ES-I3 (cell line): ENCODE results near the gene PPM1F.

ENCODE experiments used
- H3K36me3 ChIP-seq: 2 replicates; pipeline ENCODE4 v1.6.1; 2013; ENCODE audit warnings: mild to moderate bottlenecking, low read length, control low read depth, moderate library complexity; ENCODE audit not compliant: insufficient read depth
- H3K4me1 ChIP-seq: 2 replicates; pipeline ENCODE4 v1.6.1; 2013; ENCODE audit warnings: mild to moderate bottlenecking, control low read depth, low read length; ENCODE audit not compliant: insufficient read depth
- H3K9ac ChIP-seq: 2 replicates; pipeline ENCODE4 v1.6.1; 2013; ENCODE audit warnings: low read depth, mild to moderate bottlenecking, low read length, moderate library complexity
- H3K9me3 ChIP-seq: 2 replicates; pipeline ENCODE4 v1.6.1; 2013; ENCODE audit warnings: mild to moderate bottlenecking, low read length, moderate library complexity; ENCODE audit not compliant: control insufficient read depth, insufficient read depth

PPM1F gene

DNA sequence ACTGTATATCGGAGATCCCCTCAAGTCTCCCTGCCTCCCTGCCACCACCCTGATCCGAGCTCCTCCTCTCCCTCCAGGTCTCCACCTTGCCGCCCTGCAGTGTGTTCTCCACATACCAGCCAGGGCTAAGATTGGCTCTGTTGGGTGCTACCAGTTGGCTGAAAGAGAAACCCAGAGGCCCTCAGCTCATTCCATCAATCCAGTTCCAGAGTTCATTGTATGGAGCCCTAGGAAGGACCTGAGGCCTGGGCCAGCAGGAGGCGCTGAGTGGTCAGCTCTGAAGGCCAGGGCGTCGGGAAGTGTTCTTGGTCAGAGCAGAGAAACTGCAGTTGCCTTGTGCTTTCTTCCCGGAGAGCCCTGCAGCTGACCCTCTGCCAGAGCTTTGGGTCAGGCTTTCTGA, 32.1 kb upstream of the PPM1F start:
- Histone ChIP-seq H3K36me3 (peaks cover 4% of the 10 kb centered on the region; the same call in 1 of the 2 replicates), H3K9ac (no peak overlapping the region), H3K9me3 (no peaks in the 10 kb centered on the region), H3K4me1 (no peaks in the 10 kb centered on the region)

DNA sequence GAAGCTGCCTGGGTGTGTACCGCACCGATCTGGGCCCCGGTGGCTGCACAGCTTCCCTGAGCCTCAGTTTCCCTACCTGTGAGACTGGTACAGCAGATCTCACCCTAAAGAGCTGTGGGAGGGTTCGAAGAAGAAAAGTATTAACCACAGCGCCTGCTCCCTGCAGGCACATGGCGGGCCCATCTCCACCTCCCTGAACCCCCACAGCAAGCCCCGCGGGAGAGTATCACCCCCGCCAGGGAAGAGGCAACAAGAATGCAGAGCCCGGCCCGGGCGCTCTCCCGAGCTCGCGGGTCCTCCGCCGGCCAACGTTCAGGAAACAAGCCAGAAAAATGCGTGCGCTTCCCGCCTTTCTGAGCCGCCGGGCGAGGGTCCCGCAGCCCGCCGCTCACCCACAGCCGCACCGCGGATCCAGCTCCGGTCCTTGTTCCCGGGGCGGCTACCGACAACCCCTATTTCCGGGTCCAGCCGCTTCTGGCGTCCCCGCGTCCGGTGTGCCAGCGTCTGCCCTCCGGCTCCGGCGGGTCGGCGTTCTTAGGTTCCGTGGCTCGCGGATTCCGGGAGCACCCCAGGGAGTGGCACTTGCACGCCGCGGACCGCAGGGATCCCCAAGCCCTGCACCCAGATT, 29.8 kb upstream of the PPM1F start, which contains the start of gene TOP3B:
TOP3B (minus strand) TSS at position 450 of the 628 bp plus-strand sequence. CDS start 7,078 bp downstream, outside the sequence.
- H3K36me3 ChIP-seq, result peaks cover 4% of the 10 kb centered on the region; the same call in 1 of the 2 replicates
- H3K9ac ChIP-seq, result peak within 1 kb of the TSS; percentile 85
- H3K9me3 ChIP-seq, result no peaks in the 10 kb centered on the region
- no peaks in the 10 kb centered on the region for H3K4me1 ChIP-seq

DNA sequence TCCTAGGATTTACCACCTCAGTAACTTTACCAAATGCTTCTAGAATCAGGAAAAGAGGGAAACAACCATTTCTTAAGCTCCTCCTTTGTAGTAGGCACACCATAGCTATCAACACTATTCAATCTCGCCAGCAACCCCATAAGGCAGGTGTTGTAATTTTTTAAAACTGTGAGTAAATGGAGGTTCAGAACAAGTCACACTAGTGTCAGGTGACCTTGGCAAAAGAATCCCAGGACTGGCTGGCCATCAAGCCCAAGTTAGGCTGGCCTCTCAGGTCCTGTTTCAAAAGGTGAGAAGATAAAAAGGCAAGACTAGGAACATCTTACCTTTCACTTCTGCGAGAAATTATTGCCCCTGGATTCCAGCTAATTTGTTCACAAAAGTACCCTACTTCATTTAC, 29.2 kb upstream of the PPM1F start:
- Histone ChIP-seq H3K9me3 (no peaks in the 10 kb centered on the region), H3K9ac (peak overlapping the region; percentile 85), H3K36me3 (peaks cover 4% of the 10 kb centered on the region; the same call in 1 of the 2 replicates), H3K4me1 (no peaks in the 10 kb centered on the region)

DNA sequence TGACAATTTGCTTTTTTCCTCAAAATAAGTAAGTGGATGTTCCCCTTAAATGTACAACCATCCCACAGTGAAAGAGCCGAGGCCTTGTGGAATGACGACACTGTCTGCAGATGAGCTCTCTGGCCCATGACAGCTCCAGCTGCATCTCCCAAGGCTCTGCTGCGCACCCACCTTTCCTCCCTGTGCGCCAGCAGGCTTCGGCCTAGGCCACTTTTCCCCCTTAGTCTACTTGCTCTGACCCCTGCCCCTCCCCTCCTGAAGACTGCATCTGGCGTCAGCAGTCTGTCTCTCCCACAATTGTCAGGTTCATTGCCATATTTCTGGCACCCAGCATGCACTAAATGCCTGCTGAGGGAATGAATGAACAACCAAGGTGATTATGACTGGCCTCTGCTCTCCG, 27.9 kb upstream of the PPM1F start:
- peaks cover 6% of the 10 kb centered on the region; the same call in 1 of the 2 replicates for H3K36me3 ChIP-seq
- H3K9ac ChIP-seq, result no peak overlapping the region
- H3K4me1 ChIP-seq, result no peaks in the 10 kb centered on the region

DNA sequence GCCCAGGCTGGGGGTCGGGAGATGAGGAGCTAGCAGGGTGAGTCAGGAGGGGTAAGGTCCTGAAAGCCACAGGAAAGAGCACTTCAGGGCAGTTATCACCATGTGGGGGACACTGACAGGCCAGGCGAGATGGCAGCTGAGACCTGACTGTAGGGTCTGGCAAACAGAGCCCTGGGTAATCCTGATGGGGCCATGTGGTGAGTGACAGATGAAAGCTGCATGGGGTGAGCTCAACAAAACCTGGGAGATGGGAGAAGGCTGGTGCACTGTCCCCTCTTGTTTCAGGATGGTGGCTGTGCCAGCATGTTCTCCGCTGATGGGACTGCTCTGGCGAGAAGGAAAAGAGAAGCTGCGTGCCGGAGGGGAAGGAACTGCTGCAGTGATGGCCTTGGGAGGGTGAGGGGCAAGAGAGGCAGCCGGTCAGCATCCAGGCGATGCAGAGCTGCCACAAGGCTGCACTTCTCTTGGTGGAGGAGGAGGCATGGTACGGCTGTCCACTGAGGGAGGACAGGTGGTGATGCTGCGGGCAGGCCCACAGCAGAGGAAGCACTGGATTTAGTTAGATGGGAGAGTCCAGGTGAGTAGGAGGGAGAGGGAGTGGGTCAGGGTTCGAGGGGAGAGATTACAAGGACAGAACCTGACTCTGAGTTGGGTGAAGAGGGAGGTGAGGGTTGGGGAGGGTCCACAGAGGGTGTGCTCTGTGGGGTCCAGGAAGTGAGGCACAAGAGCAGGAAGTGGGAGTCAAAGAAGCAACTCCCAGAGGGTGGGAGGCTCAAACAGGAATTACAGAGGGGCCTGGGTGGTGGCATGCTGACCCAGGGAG, 26.1 kb upstream of the PPM1F start:
- peaks cover 9% of the 10 kb centered on the region; the same call in 1 of the 2 replicates for H3K36me3 ChIP-seq

More for the DNA sequence above, 27.9 kb upstream of the PPM1F start:
- no peaks in the 10 kb centered on the region for H3K9me3 ChIP-seq

DNA sequence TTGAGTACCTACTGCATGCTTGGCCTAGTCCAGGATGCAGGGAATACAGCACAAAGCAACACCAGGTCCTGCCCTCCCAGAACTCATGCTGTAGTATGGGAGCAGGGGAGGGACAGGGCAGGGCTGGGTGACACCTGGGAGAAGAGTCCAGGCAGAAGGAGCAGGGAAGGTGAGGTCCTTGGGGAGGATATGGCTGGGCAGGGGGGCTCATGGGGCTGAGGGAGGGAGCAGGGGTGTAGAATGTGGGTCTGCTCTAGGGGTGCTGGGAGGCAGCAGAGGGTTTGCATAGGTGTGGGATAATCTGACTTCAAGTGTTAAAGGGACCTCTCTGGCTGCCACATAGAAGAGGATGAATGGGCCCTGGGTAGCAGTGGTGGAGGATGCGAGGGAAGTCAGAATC, 25.2 kb upstream of the PPM1F start:
- peaks cover 9% of the 10 kb centered on the region; the same call in 1 of the 2 replicates for H3K36me3 ChIP-seq
- no peak overlapping the region for H3K9ac ChIP-seq
- H3K4me1 ChIP-seq, result no peaks in the 10 kb centered on the region
- H3K9me3 ChIP-seq, result no peaks in the 10 kb centered on the region

More for the DNA sequence above, 26.1 kb upstream of the PPM1F start:
- H3K4me1 ChIP-seq, result no peaks in the 10 kb centered on the region
- H3K9me3 ChIP-seq, result no peaks in the 10 kb centered on the region
- H3K9ac ChIP-seq, result no peak overlapping the region

DNA sequence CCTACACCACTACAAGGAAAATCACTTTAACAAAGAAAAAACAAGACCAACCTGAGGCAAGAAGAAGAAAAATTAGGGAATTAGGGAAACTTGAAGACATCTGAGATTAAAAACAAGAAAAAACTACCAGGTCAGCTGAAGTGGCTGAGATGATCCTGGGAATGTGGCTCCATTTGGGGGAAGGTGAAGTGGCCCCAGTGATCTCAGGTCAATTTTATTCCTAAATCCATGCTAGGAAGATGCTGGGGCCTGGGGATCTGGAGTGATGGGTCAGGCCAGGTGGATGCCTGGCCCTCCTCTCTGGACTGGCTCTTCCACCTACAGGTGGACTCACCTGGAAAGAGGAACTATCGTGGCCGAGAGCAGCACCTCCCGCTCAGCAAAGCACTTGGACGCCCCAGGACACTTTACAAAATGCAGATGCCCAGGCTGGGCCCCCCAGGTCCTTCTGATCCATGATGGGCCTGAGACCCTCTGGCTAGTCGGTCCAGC, 23.3 kb upstream of the PPM1F start:
- Histone ChIP-seq H3K9ac (no peak overlapping the region), H3K4me1 (no peaks in the 10 kb centered on the region), H3K36me3 (peaks cover 13% of the 10 kb centered on the region), H3K9me3 (no peaks in the 10 kb centered on the region)

DNA sequence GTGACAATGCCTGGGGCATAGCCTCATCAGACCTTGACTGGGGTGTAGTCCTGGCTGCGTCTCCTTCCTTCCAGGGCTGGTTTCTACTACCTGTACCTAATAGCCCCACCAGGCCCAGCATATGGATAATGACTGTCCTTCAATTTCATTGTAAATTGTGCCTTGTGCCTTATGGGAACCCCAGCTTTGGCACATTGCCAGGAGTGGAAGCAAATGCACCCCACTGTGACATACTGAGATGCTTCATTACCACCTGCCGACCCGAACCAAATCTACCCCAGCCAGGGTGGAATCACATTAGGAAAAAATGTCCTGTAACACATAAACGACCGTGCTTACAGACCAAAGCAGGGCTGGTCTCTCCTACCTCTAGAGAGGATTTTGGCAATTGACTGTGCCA, 22.6 kb upstream of the PPM1F start:
- Histone ChIP-seq H3K9ac (no peak overlapping the region), H3K4me1 (no peaks in the 10 kb centered on the region), H3K36me3 (peaks cover 16% of the 10 kb centered on the region), H3K9me3 (no peaks in the 10 kb centered on the region)

DNA sequence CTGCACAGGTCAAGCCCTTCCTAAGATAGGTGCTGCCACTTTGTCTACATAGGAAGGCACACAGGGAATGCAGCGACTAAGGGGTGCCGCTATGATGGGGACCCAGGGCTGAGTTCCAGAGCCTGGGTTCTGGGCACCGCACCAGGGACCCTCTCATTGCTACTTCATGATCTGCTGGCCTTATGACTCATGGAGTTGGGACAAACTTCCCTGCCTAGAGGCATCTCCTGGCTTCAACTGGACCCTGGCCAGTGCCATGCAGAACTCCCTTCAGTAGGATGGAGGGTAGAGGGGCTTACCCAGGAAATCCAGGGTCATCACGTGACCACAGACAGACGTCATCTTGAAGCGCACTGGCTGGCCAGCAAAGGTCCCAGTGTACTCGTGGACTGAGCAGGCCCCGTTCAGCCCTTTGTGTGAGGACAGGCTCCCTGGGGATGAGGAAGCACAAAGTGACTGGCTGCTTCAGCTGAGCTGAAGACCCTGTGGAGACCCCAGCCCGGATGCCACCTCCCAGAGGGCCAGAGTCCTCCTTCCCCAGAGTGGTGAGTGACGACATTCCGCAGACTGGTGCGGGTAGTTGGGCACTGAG, 21.5 kb upstream of the PPM1F start:
- Histone ChIP-seq H3K9ac (no peak overlapping the region), H3K36me3 (peaks cover 17% of the 10 kb centered on the region), H3K9me3 (no peaks in the 10 kb centered on the region), H3K4me1 (no peaks in the 10 kb centered on the region)

DNA sequence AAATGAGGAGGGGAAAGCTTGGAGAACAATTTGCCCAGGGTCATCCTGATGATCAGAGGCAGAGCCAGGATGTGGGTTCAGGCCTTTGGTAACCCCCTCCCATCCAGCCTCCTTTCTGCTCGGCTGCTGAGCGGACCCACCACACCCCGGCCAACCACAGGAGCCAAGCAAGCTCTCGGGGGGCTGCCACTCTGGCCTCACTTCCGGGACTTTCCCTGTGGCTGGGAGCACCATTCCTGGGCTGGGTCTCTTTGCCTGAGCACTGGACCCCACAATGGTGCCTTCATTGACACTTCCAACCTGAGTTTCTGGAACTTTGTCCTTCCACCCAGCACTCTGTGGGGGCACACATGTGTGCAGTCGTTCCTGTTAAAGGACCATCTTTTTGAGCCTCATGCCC, 20.2 kb upstream of the PPM1F start:
- Histone ChIP-seq H3K4me1 (no peaks in the 10 kb centered on the region), H3K36me3 (peaks cover 19% of the 10 kb centered on the region), H3K9me3 (no peaks in the 10 kb centered on the region), H3K9ac (no peak overlapping the region)

DNA sequence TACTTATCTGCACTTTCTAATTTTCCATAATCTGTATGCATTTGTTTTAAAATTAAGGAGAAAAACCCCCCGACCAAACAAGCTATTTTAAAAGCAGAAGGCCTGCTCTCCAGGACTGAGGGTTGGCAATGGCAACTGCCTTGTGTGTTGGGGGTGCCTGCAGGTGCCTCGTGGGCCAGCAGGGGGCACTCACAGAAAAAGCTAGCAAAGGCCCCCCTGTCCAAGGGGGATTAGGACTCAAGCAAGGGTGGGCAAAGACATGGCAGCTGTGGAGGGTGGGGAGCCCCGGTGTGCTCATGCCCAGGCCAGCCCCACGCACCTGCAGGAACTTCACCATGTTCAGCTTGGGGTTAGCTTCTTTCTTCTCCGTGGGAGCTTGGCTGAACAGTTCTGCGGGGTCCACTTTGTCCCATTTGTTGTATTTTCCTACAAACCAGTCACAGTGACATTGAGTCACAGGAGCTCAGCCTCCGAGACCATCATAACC, 19.7 kb upstream of the PPM1F start:
- Histone ChIP-seq H3K9me3 (no peaks in the 10 kb centered on the region), H3K9ac (no peak overlapping the region), H3K36me3 (peaks cover 23% of the 10 kb centered on the region), H3K4me1 (no peaks in the 10 kb centered on the region)

DNA sequence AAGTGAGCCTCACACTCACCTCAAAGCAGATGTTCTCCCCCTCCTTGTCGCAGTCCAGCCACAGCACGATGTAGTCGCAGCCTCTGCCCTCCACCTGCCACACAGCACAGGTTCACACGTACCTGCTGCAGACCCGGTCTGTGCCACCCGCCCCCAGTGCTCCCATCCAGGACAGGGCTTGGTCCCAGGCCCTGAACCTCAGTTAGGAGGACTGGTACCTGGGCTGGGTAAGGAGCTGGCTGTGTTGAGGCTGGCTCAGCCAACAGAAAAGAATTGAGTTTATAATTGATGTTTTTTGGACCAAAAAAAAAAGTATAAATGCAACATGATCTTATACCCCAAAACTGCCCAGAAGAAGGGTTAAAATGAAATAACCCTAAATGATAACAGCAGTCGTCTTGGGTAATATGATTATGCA, 19.2 kb upstream of the PPM1F start:
- H3K9me3 ChIP-seq, result no peaks in the 10 kb centered on the region
- peaks cover 25% of the 10 kb centered on the region for H3K36me3 ChIP-seq
- H3K9ac ChIP-seq, result no peak overlapping the region
- no peaks in the 10 kb centered on the region for H3K4me1 ChIP-seq

DNA sequence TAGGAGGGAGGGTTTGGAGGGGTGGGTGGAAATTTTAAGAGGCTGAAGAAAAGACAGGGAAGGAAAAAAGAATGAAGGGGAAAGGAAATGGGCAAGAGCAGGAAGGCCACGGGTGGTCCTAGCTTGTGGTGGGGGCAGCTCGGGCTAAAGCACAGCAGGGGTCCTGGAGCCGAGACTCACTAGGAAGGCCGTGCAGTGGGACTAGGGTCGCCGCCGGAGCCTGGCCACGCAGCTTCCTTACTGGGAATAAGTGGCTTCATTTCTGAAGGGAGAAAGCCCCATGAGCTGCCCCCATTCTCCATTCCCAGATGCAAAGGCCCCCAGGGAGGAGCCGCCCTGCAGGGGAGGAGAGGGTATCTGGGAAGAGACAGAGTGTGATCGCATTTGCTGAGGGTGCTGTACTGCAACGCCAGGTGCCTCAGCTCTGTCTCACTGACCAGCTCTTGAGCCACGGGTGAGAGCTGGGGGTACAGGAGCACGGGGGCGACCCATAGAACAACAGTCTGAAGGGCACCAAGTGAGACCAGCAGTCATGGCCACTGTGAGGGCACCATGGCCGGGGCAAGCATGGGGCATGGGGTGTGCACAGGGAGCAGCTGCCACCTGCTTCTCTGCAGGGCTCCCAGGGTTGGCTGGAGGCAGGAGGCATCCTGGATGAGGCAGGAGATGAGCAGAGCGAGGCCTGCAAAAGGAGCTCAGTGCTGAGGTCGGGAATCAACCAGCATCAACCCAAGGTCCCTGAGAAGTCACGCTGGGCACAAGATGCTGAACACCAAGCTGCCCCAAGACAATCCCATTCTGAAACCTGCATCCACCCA, 18.4 kb upstream of the PPM1F start:
- Histone ChIP-seq H3K36me3 (peaks cover 25% of the 10 kb centered on the region), H3K9ac (no peak overlapping the region)

More for the DNA sequence above, 18.4 kb upstream of the PPM1F start:
- Histone ChIP-seq H3K9me3 (no peaks in the 10 kb centered on the region), H3K4me1 (no peaks in the 10 kb centered on the region)
